Measurements from ENCODE around the gene TTLL11.

GRCh38 chr9:121868626-121869025, 224.5 kb downstream of the TTLL11 start:
- no peak for TF ChIP-seq CTCF (IDR thresholded peaks at IDR 0.05)
- no peak for TF ChIP-seq EZH2phosphoT487 (IDR thresholded peaks at IDR 0.05)

All from neural progenitor cell (in vitro differentiated cells).